Endodermal cell (in vitro differentiated cells): ENCODE measurements around the gene IRF2BP2. TPM values are rescaled to one million over a fixed set of nuclear protein-coding genes. Genes with fewer than 3 reads are reported as not detected.

Experiments
- DNase-seq: peaks from one replicate; pipeline ENCODE4 v3.0.0-alpha.2; 2017
- H3K27ac ChIP-seq: 2 replicates; pipeline ENCODE4 v1.5.1; 2013; ENCODE audit warnings: mild to moderate bottlenecking, low read depth, low read length, moderate library complexity
- H3K27me3 ChIP-seq: 2 replicates; pipeline ENCODE4 v1.6.1; 2013; ENCODE audit warnings: mild to moderate bottlenecking, low read length, moderate library complexity; ENCODE audit not compliant: insufficient read depth, control insufficient read depth, poor library complexity, severe bottlenecking
- H3K36me3 ChIP-seq: 2 replicates; pipeline ENCODE4 v1.7.0; 2013; ENCODE audit warnings: mild to moderate bottlenecking, low read length, moderate library complexity; ENCODE audit not compliant: control insufficient read depth, insufficient read depth
- H3K4me1 ChIP-seq: one replicate; pipeline ENCODE4 v1.7.0; 2013; ENCODE audit warnings: low read length; ENCODE audit not compliant: control insufficient read depth, insufficient read depth
- H3K4me3 ChIP-seq: 2 replicates; pipeline ENCODE4 v1.5.1; 2013; ENCODE audit warnings: mild to moderate bottlenecking, low read length, moderate library complexity
- H3K9ac ChIP-seq: 2 replicates; pipeline ENCODE4 v1.6.1; 2013; ENCODE audit warnings: mild to moderate bottlenecking, low read length, moderate library complexity; ENCODE audit not compliant: poor library complexity, severe bottlenecking; ENCODE audit errors: extremely low read depth
- H3K9me3 ChIP-seq: 2 replicates; pipeline ENCODE4 v1.6.1; 2013; ENCODE audit warnings: mild to moderate bottlenecking, low read length, moderate library complexity; ENCODE audit not compliant: control insufficient read depth
- H3K27ac Mint-ChIP-seq: 2 replicates; pipeline ENCODE4 v1.8.0; 2020; ENCODE audit warnings: mixed read lengths
- H3K27me3 Mint-ChIP-seq: 2 replicates; pipeline ENCODE4 v1.8.0; 2021; ENCODE audit warnings: mild to moderate bottlenecking, mixed read lengths; ENCODE audit not compliant: insufficient read depth
- H3K36me3 Mint-ChIP-seq: 2 replicates; pipeline ENCODE4 v1.8.0; 2020; ENCODE audit warnings: low read depth, mixed read lengths
- H3K4me1 Mint-ChIP-seq: 2 replicates; pipeline ENCODE4 v1.8.0; 2020; ENCODE audit warnings: mixed read lengths
- H3K4me3 Mint-ChIP-seq: 2 replicates; pipeline ENCODE4 v1.8.0; 2020; ENCODE audit warnings: mild to moderate bottlenecking, moderate library complexity, mixed read lengths
- H3K9me3 Mint-ChIP-seq: 2 replicates; pipeline ENCODE4 v1.8.0; 2020; ENCODE audit warnings: mild to moderate bottlenecking, mixed read lengths
- WGBS, 2 experiments: methylation state at CpG; one replicate each; pipeline versions ENCODE4 v1.1.5 to v1.1.7; 2013; ENCODE audit warnings: missing lambda C conversion rate in 2 of 2, mixed read lengths in 1 of 2; ENCODE audit not compliant: insufficient coverage in 1 of 2, insufficient read length in 1 of 2; 5-methylcytosine and 5-hydroxymethylcytosine counted together
- total RNA-seq, 2 donors: library from RNA; stranded (reverse); fragmentation: NEBNext Ultra II Directional in 1 of 2; extraction: Animal tissue kit (Norgen Biotek cat#: 25700) in 1 of 2; gene quantifications; 2 replicates in 1 of 2; 3 replicates in 1 of 2; pipeline ENCODE4 v1.2.1, GENCODE V29; 2021
- TF ChIP-seq, protein P1 (sequence below): fragments of 200-600 bp; sonication (generic); conservative IDR thresholded peaks from 2 replicates; pipeline ENCODE4 v1.5.0; 2021; ENCODE audit warnings: antibody characterized with exemption, mild to moderate bottlenecking

The IRF2BP2 gene
- total RNA-seq, 2 donors from 2014 or later: 41.6 to 45.7 TPM

DNA sequence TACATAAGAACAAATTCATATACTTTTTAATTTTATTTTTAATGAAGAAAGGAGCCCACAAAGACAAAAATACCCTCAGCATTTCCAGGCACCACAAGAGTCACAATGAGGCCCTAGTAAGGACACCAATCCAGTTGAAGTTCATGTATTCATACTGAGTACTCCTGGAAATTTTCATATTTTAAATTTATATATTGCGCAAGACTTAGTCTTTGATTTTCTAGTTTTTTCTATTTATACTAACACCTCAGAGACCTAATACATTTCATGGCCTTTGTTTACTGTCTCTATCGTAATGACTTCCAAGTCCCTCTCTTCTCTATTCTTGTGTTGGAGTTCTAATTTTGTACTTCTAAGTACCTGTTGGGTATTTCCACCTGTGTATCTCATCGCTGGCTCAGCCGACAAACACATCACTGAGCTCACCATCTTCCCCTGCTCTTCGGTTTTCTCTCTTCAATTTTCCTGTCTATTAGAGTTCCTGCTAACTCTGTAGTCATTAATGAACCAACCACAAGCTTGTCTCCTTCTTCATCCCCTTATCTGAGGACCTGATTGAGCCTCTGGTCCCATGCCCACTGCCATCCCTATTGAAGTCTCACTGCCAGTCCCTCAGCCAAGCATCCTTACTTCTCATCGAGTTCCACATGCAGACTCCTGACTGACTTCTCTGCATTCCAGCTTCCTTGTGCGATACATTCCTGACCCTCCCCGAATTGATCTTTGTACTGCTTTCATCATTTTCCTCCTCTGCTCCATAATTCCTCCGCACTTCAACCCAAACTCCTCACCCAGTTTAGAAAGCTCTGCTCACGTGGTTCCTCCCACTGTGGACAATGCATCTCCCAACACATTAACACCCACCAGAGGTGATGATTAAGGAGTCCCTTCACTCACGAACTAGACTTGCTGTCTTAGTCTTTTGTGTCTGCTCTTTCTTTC is 17.3 kb upstream of the IRF2BP2 start:
- TF ChIP-seq, protein P1, sequence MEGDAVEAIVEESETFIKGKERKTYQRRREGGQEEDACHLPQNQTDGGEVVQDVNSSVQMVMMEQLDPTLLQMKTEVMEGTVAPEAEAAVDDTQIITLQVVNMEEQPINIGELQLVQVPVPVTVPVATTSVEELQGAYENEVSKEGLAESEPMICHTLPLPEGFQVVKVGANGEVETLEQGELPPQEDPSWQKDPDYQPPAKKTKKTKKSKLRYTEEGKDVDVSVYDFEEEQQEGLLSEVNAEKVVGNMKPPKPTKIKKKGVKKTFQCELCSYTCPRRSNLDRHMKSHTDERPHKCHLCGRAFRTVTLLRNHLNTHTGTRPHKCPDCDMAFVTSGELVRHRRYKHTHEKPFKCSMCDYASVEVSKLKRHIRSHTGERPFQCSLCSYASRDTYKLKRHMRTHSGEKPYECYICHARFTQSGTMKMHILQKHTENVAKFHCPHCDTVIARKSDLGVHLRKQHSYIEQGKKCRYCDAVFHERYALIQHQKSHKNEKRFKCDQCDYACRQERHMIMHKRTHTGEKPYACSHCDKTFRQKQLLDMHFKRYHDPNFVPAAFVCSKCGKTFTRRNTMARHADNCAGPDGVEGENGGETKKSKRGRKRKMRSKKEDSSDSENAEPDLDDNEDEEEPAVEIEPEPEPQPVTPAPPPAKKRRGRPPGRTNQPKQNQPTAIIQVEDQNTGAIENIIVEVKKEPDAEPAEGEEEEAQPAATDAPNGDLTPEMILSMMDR: no peak
- H3K4me1 Mint-ChIP-seq: peaks cover 14% of the 10 kb centered on the region
- no peaks in the 10 kb centered on the region for H3K9me3 Mint-ChIP-seq
- Histone ChIP-seq H3K27me3 (no peaks in the 10 kb centered on the region), H3K27ac (no peak overlapping the region), H3K4me3 (no peak overlapping the region), H3K9me3 (no peaks in the 10 kb centered on the region), H3K4me1 (peaks cover 6% of the 10 kb centered on the region), H3K9ac (no peak overlapping the region), H3K36me3 (no peaks in the 10 kb centered on the region)
- WGBS, 2 experiments: 82 to 84% methylated on average over 10 to 11 of the region's 11 CpGs
- DNase-seq: no peak
- H3K4me3 Mint-ChIP-seq: no peak overlapping the region
- H3K36me3 Mint-ChIP-seq: no peaks in the 10 kb centered on the region
- no peak overlapping the region for H3K27ac Mint-ChIP-seq
- H3K27me3 Mint-ChIP-seq: no peaks in the 10 kb centered on the region

DNA sequence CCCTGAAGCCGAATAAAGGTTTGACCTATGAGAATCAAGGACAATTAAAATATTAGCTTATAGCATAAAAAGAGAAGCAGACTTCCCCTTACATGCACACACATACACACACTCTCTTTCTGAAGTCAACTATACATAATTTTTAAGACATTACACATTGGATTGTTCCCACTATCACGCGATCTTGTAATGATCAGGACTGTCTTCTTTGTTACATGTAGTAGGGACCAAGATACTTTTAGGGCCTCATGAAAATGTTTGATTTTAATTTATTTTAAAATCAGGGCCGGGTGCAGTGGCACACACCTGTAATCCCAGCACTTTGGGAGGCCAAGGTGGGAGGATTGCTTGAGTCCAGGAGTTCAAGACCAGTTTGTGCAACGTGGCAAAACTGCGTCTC is 16.4 kb upstream of the IRF2BP2 start:
- Mint-ChIP-seq H3K4me1 (peaks cover 9% of the 10 kb centered on the region), H3K36me3 (no peaks in the 10 kb centered on the region), H3K9me3 (no peaks in the 10 kb centered on the region), H3K27me3 (no peaks in the 10 kb centered on the region), H3K27ac (no peak overlapping the region), H3K4me3 (no peak overlapping the region)
- no peak overlapping the region for H3K4me3 ChIP-seq
- H3K9ac ChIP-seq: no peak overlapping the region
- peaks cover 3% of the 10 kb centered on the region for H3K4me1 ChIP-seq
- DNase-seq: no peak
- TF ChIP-seq, protein P1: no peak
- WGBS, 2 experiments: 80 to 97% methylated on average over 2 to 6 of the region's 6 CpGs
- H3K27ac ChIP-seq: no peak overlapping the region
- no peaks in the 10 kb centered on the region for H3K9me3 ChIP-seq
- no peaks in the 10 kb centered on the region for H3K36me3 ChIP-seq
- no peaks in the 10 kb centered on the region for H3K27me3 ChIP-seq

DNA sequence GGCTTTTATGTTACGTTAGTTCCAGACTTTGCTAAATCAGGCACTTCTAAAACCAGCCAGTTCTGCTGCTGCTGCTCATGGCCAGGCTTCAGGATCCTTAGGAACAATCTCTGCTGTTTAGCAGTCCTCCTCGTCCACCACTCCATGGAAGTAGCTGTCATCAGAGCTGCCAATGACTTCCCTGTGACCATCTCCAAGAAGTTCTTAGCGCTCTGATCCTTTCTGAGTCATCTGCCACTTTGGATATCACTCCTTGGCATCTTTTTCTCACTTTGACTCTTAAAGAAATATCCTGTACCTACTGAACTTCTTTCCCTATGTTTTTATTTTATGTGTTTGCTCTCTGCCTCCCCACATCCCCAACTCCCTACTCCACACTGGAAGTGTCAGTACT is 14.7 kb upstream of the IRF2BP2 start:
- Histone ChIP-seq H3K36me3 (no peaks in the 10 kb centered on the region), H3K9me3 (no peaks in the 10 kb centered on the region), H3K27ac (no peak overlapping the region), H3K27me3 (no peaks in the 10 kb centered on the region), H3K4me1 (peaks cover 3% of the 10 kb centered on the region), H3K4me3 (no peak overlapping the region), H3K9ac (no peak overlapping the region)
- WGBS, 2 experiments: 92 to 97% methylated on average over 3 of the region's 3 CpGs
- no peak for DNase-seq
- H3K27ac Mint-ChIP-seq: no peak overlapping the region
- no peaks in the 10 kb centered on the region for H3K27me3 Mint-ChIP-seq
- H3K4me1 Mint-ChIP-seq: peaks cover 7% of the 10 kb centered on the region
- H3K4me3 Mint-ChIP-seq: no peak overlapping the region
- no peaks in the 10 kb centered on the region for H3K9me3 Mint-ChIP-seq
- H3K36me3 Mint-ChIP-seq: no peaks in the 10 kb centered on the region
- TF ChIP-seq, protein P1: no peak
